HL-60 (cell line): Measurements from ENCODE around the gene GNG2.

Experiments
- DNase-seq, 2 experiments: peaks; one replicate each; pipeline ENCODE4 v3.0.0-alpha.2; 2010 to 2020; ENCODE audit warnings: low read depth in 1 of 2, low spot score in 1 of 2
- H3K27ac ChIP-seq: fragments of 250-450 bp; sonication (Bioruptor Pico); replicated peaks from 2 replicates; pipeline ENCODE4 v1.5.1; 2020; ENCODE audit warnings: mild to moderate bottlenecking, moderate library complexity
- H3K27me3 ChIP-seq: fragments of 250-450 bp; sonication (Bioruptor Pico); 2 replicates; pipeline ENCODE4 v1.5.1; 2021; ENCODE audit warnings: mild to moderate bottlenecking, moderate library complexity; ENCODE audit not compliant: insufficient read depth, poor library complexity, severe bottlenecking
- H3K4me3 ChIP-seq: replicated peaks from 2 replicates; pipeline ENCODE4 v1.5.1; 2011; ENCODE audit warnings: mild to moderate bottlenecking, control low read depth, low read length; ENCODE audit not compliant: insufficient read depth
- CTCF ChIP-seq: IDR thresholded peaks from one replicate; pipeline ENCODE4 v1.5.1; 2011; ENCODE audit warnings: low read length, control low read depth, inconsistent platforms; ENCODE audit not compliant: insufficient read depth
- GABPA ChIP-seq: IDR thresholded peaks from 2 replicates; pipeline ENCODE4 v1.6.1; 2012; ENCODE audit warnings: low read depth
- POLR2AphosphoS5 ChIP-seq: IDR thresholded peaks from 2 replicates; pipeline ENCODE4 v1.6.1; 2012; ENCODE audit warnings: low read depth
- REST ChIP-seq: IDR thresholded peaks from 2 replicates; pipeline ENCODE4 v1.6.1; 2012; ENCODE audit warnings: low read depth; ENCODE audit not compliant: insufficient replicate concordance
- SPI1 ChIP-seq: IDR thresholded peaks from 2 replicates; pipeline ENCODE4 v1.6.1; 2012; ENCODE audit warnings: low read depth, mild to moderate bottlenecking, borderline replicate concordance

Gene GNG2

GRCh38 chr14:51868405-51868804 is 8.0 kb downstream of the GNG2 start:
- Histone ChIP-seq H3K27ac (no peak overlapping the region), H3K27me3 (no peaks in the 10 kb centered on the region), H3K4me3 (no peak overlapping the region)
- TF ChIP-seq SPI1: no peak
- no peak for TF ChIP-seq GABPA
- TF ChIP-seq REST: no peak
- TF ChIP-seq POLR2AphosphoS5: no peak
- no peak for TF ChIP-seq CTCF
- DNase-seq: no peak

GRCh38 chr14:51869411-51870100 is 9.1 kb downstream of the GNG2 start:
- no peak for DNase-seq
- Histone ChIP-seq H3K27ac (no peak overlapping the region), H3K27me3 (no peaks in the 10 kb centered on the region), H3K4me3 (no peak overlapping the region)
- no peak for TF ChIP-seq REST

- no peaks in the 10 kb centered on the region for H3K27me3 ChIP-seq
- no peak overlapping the region for H3K27ac ChIP-seq
- no peak overlapping the region for H3K4me3 ChIP-seq
- TF ChIP-seq CTCF (no peak), POLR2AphosphoS5 (no peak), SPI1 (no peak), REST (no peak), GABPA (no peak)
- no peak for DNase-seq
These were observed 10.2 kb downstream of the GNG2 start for GRCh38 chr14:51870606-51871005.
